HG03565 (cell line): ENCODE results near the gene ZFP36L1.

ENCODE experiments used
- ATAC-seq: cut with Tn5 transposase; IDR thresholded peaks from one replicate; pipeline ENCODE4 v1.9.1; 2021; ENCODE audit warnings: mild to moderate bottlenecking, moderate library complexity; ENCODE audit not compliant: unreplicated experiment

Gene ZFP36L1

GRCh38 chr14:68816183-68816942 is 23.5 kb upstream of the ZFP36L1 start:
- ATAC-seq: peak; percentile 37

- no peak for ATAC-seq
Measured at GRCh38 chr14:68815298-68816182, 22.7 kb upstream of the ZFP36L1 start.

GRCh38 chr14:68814539-68815297 is 21.9 kb upstream of the ZFP36L1 start:
- ATAC-seq: no peak

- no peak for ATAC-seq
Measured at GRCh38 chr14:68814238-68814538, 21.3 kb upstream of the ZFP36L1 start.

GRCh38 chr14:68813318-68813838 is 20.5 kb upstream of the ZFP36L1 start:
- ATAC-seq: no peak

GRCh38 chr14:68811171-68811570 is 18.3 kb upstream of the ZFP36L1 start:
- no peak for ATAC-seq

GRCh38 chr14:68810173-68811153 is 17.6 kb upstream of the ZFP36L1 start:
- ATAC-seq: no peak

GRCh38 chr14:68809524-68809923 is 16.7 kb upstream of the ZFP36L1 start:
- ATAC-seq: no peak

- no peak for ATAC-seq
Measured at GRCh38 chr14:68808696-68809480, 16.0 kb upstream of the ZFP36L1 start.

GRCh38 chr14:68807987-68808386 is 15.1 kb upstream of the ZFP36L1 start:
- ATAC-seq: no peak

GRCh38 chr14:68807148-68807600 is 14.3 kb upstream of the ZFP36L1 start:
- no peak for ATAC-seq

GRCh38 chr14:68806526-68807147 is 13.8 kb upstream of the ZFP36L1 start:
- ATAC-seq: no peak

GRCh38 chr14:68805414-68805813 is 12.5 kb upstream of the ZFP36L1 start:
- no peak for ATAC-seq

- no peak for ATAC-seq
Measured at GRCh38 chr14:68801631-68802030, 8.8 kb upstream of the ZFP36L1 start.

GRCh38 chr14:68800953-68801352 is 8.1 kb upstream of the ZFP36L1 start:
- ATAC-seq: no peak

- no peak for ATAC-seq
Measured at GRCh38 chr14:68800390-68800789, 7.5 kb upstream of the ZFP36L1 start.

- ATAC-seq: no peak
Measured at GRCh38 chr14:68798621-68799020, 5.8 kb upstream of the ZFP36L1 start.

- no peak for ATAC-seq
Measured at GRCh38 chr14:68797121-68797670, 4.3 kb upstream of the ZFP36L1 start.
